Purkinje cell (primary cell): ENCODE results near the gene TBCK. TPM values are rescaled to one million over a fixed set of nuclear protein-coding genes. Genes with fewer than 3 reads are reported as not detected.

Source experiments
- polyA plus RNA-seq: library from polyadenylated mRNA; unstranded; fragments of >200 nt; fragmentation: Nextera tagmentation; gene quantifications from 2 replicates; pipeline ENCODE4 v1.2.1, GENCODE V29; 2014

The TBCK gene
- polyA plus RNA-seq = 9.1 and 11.5 TPM in 2 replicates

GRCh38 chr4:106315968-106316772 is at the start of gene TBCK, which contains the start of gene AIMP1:
TBCK (minus strand) TSS chr4:106316209; CDS start chr4:106308960, 7,249 bp downstream.
AIMP1 (plus strand) TSS chr4:106316550; CDS start chr4:106325010, 8,460 bp downstream.

Other genes starting within 250 kb of the TBCK start
- 111 and 124 TPM in 2 replicates for gene AIMP1, start 341 bp upstream of the TBCK start, polyA plus RNA-seq
- not detected in 2 replicates for gene GIMD1, start 52.6 kb upstream of the TBCK start, polyA plus RNA-seq